K562 (cell line): ENCODE data around the gene STK24. TPM values are rescaled to one million over a fixed set of nuclear protein-coding genes. Genes with fewer than 3 reads are reported as not detected.

ENCODE experiments used
- ETV5 ChIP-seq: sonication (generic); formaldehyde crosslinking; IDR thresholded peaks from 2 replicates; pipeline ENCODE4 v1.4.0; 2020; ENCODE audit warnings: low read depth, mild to moderate bottlenecking, missing genetic modification reagents
- REST ChIP-seq, 2 experiments: fragments of 450-650 bp; formaldehyde crosslinking in 1 of 2; IDR thresholded peaks; 2 replicates each; pipeline versions ENCODE4 v1.4.0 to v1.6.1; 2014 to 2020; ENCODE audit warnings: mild to moderate bottlenecking in 2 of 2, borderline replicate concordance in 1 of 2, low read depth in 1 of 2
- ZNF609 ChIP-seq: sonication (generic); formaldehyde crosslinking; IDR thresholded peaks from 2 replicates; pipeline ENCODE4 v1.8.1; 2023; ENCODE audit warnings: missing genetic modification reagents, mild to moderate bottlenecking, borderline replicate concordance
- ZNF830 ChIP-seq: fragments of 250-450 bp; sonication (Bioruptor Pico); IDR thresholded peaks from 2 replicates; pipeline ENCODE4 v1.5.0; 2021; ENCODE audit warnings: mild to moderate bottlenecking
- polyA plus RNA-seq, 8 experiments: library from polyadenylated mRNA; depleted of rRNA in 4 of 8; stranded (reverse) in 5 of 8; unstranded in 3 of 8; fragments of >200 nt; fragmentation: Nextera tagmentation in 2 of 8; fragmentation: Illumina TruSeq in 1 of 8; extraction: Ambion mirVana in 2 of 8; extraction: Trizol in 1 of 8; gene quantifications; 2 replicates each; pipeline versions ENCODE4 v1.2.1 to v1.2.3, GENCODE V29; 2011 to 2014; ENCODE audit warnings: inconsistent platforms in 1 of 8, missing spikeins in 1 of 8
- total RNA-seq, 7 experiments: library from RNA; depleted of rRNA in 6 of 7; stranded (reverse); fragments of >200 nt in 6 of 7; fragmentation: Illumina TruSeq in 2 of 7; extraction: Trizol in 2 of 7; gene quantifications; 2 replicates each; pipeline versions ENCODE4 v1.2.1 to v1.2.3, GENCODE V29; 2011 to 2021; ENCODE audit warnings: low replicate concordance in 1 of 7

The STK24 gene
- total and polyA plus RNA-seq, 9 of the 15 experiments (the other 6 are each of a cell fraction or from before 2014, with no cell fraction given), result 3.8 to 78.4 (median 28.2) TPM

GRCh38 chr13:98406427-98406826 lies 170.5 kb downstream of the STK24 start (continued):
- TF ChIP-seq ZNF609 (CRISPR knock-in tag), result no peak
- no peak for TF ChIP-seq ZNF830
- no peak for TF ChIP-seq REST (IDR thresholded peaks at IDR 0.05; ENCODE audit: borderline replicate concordance)
- TF ChIP-seq REST (CRISPR knock-in tag; IDR thresholded peaks at IDR 0.05; ENCODE audit: low read depth), result no peak
- TF ChIP-seq ETV5 (CRISPR knock-in tag), result no peak
- TF ChIP-seq, all 486 proteins: peak for 0
